ENCODE data around the gene SLC10A3.

SLC10A3 gene

GRCh38 chrX:154495472-154495922 lies 5.1 kb upstream of the SLC10A3 start:
- TF ChIP-seq, protein P1, sequence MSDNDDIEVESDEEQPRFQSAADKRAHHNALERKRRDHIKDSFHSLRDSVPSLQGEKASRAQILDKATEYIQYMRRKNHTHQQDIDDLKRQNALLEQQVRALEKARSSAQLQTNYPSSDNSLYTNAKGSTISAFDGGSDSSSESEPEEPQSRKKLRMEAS (IDR thresholded peaks at IDR 0.05) = no peak
- TF ChIP-seq EGR1 (IDR thresholded peaks at IDR 0.05) (no peak), TEAD4 (IDR thresholded peaks at IDR 0.05) (no peak), EP300 (IDR thresholded peaks at IDR 0.05; ENCODE audit: borderline replicate concordance) (no peak), NFIC (IDR thresholded peaks at IDR 0.05) (no peak), FOXM1 (IDR thresholded peaks at IDR 0.05; ENCODE audit: borderline replicate concordance, low read depth) (no peak), TAF1 (IDR thresholded peaks at IDR 0.05; ENCODE audit: low read depth) (no peak), CREB1 (IDR thresholded peaks at IDR 0.05; ENCODE audit: low read depth) (no peak), ZBTB7A (IDR thresholded peaks at IDR 0.05; ENCODE audit: low read depth) (no peak), REST (IDR thresholded peaks at IDR 0.05; ENCODE audit: low read depth) (no peak), CEBPB (IDR thresholded peaks at IDR 0.05) (no peak), YY1 (IDR thresholded peaks at IDR 0.05; ENCODE audit: low read depth) (no peak), TCF12 (IDR thresholded peaks at IDR 0.05; ENCODE audit: low read depth) (no peak)
- TF ChIP-seq, protein P2, sequence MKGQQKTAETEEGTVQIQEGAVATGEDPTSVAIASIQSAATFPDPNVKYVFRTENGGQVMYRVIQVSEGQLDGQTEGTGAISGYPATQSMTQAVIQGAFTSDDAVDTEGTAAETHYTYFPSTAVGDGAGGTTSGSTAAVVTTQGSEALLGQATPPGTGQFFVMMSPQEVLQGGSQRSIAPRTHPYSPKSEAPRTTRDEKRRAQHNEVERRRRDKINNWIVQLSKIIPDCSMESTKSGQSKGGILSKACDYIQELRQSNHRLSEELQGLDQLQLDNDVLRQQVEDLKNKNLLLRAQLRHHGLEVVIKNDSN (IDR thresholded peaks at IDR 0.05) = no peak

GRCh38 chrX:154494715-154495114 lies 4.3 kb upstream of the SLC10A3 start:
- TF ChIP-seq TCF12 (IDR thresholded peaks at IDR 0.05; ENCODE audit: low read depth) (no peak), FOXM1 (IDR thresholded peaks at IDR 0.05; ENCODE audit: borderline replicate concordance, low read depth) (no peak)
- TF ChIP-seq, protein P2 (IDR thresholded peaks at IDR 0.05) = no peak

DNA sequence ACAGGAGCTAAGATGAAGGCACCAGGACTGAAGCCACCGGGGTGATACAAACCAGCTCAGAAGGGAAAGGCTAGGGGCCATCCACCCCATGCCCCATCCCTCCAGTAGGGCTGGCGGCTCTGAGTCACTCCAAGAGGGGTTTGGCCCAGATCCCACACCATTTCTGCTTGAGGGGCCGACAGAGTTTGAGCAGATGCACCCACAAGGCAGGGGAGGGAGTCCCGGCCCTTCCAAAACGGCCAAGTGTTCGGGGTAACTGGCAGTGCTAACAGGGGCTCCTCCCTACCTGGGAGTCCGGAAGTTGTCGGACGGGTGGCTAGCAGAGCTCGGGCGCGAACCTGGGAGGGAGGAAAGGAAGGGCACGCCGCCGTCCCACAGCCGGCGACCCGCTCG lies 412 bp downstream of the SLC10A3 start:
- TF ChIP-seq, protein P2 (IDR thresholded peaks at IDR 0.05) = no peak
- TF ChIP-seq CREB1 (IDR thresholded peaks at IDR 0.05; ENCODE audit: low read depth) (no peak), RAD21 (IDR thresholded peaks at IDR 0.05; ENCODE audit: low read depth) (no peak), REST (IDR thresholded peaks at IDR 0.05; ENCODE audit: low read depth) (no peak), CEBPB (IDR thresholded peaks at IDR 0.05) (no peak), FOXM1 (IDR thresholded peaks at IDR 0.05; ENCODE audit: borderline replicate concordance, low read depth) (no peak), YY1 (IDR thresholded peaks at IDR 0.05; ENCODE audit: low read depth) (no peak), TEAD4 (IDR thresholded peaks at IDR 0.05) (no peak), EP300 (IDR thresholded peaks at IDR 0.05; ENCODE audit: borderline replicate concordance) (no peak), ZBTB7A (IDR thresholded peaks at IDR 0.05; ENCODE audit: low read depth) (no peak), TCF12 (IDR thresholded peaks at IDR 0.05; ENCODE audit: low read depth) (no peak), TAF1 (IDR thresholded peaks at IDR 0.05; ENCODE audit: low read depth) (no peak), EGR1 (IDR thresholded peaks at IDR 0.05) (no peak), NFIC (IDR thresholded peaks at IDR 0.05) (no peak)
- TF ChIP-seq, protein P1 (IDR thresholded peaks at IDR 0.05) = no peak

DNA sequence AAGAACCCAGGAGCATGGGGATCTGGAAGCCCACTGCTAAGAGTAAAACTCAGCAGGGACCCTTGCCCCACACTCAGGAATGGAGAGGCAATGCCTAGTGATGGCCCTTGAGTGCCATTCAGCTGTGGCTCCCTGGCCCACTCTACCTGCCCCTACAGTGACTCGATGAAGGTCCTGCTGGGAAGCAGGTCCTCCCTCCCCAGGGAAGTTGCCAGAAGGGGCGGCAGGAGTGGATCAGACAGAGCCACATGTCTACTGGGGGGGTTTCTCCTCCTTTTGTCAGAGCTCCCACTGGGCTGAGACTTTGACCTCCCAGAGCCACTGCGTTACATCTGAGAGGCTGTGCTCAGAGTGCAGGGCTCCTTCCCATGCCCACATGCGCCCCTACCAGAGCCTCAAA lies 1.2 kb downstream of the SLC10A3 start:
- TF ChIP-seq TAF1 (IDR thresholded peaks at IDR 0.05; ENCODE audit: low read depth) (no peak), CEBPB (IDR thresholded peaks at IDR 0.05) (no peak), TEAD4 (IDR thresholded peaks at IDR 0.05) (no peak), RAD21 (IDR thresholded peaks at IDR 0.05; ENCODE audit: low read depth) (no peak), REST (IDR thresholded peaks at IDR 0.05; ENCODE audit: low read depth) (no peak), CREB1 (IDR thresholded peaks at IDR 0.05; ENCODE audit: low read depth) (no peak), EP300 (IDR thresholded peaks at IDR 0.05; ENCODE audit: borderline replicate concordance) (no peak), TCF12 (IDR thresholded peaks at IDR 0.05; ENCODE audit: low read depth) (no peak), NFIC (IDR thresholded peaks at IDR 0.05) (no peak)
- TF ChIP-seq, protein P2 (IDR thresholded peaks at IDR 0.05) = no peak
- TF ChIP-seq, protein P1 (IDR thresholded peaks at IDR 0.05) = no peak

Measured in Ishikawa (cell line).